Measurements from ENCODE around the gene SPC24. TPM values are rescaled to one million over a fixed set of nuclear protein-coding genes. Genes with fewer than 3 reads are reported as not detected.
"Not testable (repeated sequence)": the region's sequence is repeated elsewhere in the genome, so short reads cannot be mapped to it uniquely, and the experiment has no call there.

Gene SPC24
- polyA plus RNA-seq, 1 of the 3 experiments (the other 2 are of a cell fraction), result 18.9 TPM

DNA sequence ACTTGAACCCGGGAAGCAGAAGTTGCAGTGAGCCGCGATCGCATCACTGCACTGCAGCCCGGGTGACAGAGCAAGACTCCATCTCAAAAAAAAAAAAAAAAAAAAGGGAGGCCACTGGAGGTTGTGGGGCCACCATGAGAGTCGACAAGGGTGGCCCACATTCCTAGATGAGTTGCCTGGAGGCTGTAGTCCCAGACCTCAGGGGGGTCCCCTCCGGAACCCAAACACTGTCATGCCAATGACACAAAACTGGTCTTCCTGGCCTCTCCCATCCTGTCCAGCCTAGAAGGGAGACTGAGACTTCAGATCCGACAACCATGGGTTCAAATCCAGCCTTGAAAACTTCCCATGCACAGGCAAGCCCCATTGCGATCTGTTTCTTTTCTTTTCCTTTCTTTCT lies 14.7 kb downstream of the SPC24 start (continued):
- TF ChIP-seq, protein P1, sequence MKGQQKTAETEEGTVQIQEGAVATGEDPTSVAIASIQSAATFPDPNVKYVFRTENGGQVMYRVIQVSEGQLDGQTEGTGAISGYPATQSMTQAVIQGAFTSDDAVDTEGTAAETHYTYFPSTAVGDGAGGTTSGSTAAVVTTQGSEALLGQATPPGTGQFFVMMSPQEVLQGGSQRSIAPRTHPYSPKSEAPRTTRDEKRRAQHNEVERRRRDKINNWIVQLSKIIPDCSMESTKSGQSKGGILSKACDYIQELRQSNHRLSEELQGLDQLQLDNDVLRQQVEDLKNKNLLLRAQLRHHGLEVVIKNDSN (IDR thresholded peaks at IDR 0.05; ENCODE audit: borderline replicate concordance, low read depth), result no peak
- TF ChIP-seq GATA2 (CRISPR knock-in tag; IDR thresholded peaks at IDR 0.05), result no peak
- no peak for TF ChIP-seq FOXJ3 (CRISPR knock-in tag; IDR thresholded peaks at IDR 0.05)

DNA sequence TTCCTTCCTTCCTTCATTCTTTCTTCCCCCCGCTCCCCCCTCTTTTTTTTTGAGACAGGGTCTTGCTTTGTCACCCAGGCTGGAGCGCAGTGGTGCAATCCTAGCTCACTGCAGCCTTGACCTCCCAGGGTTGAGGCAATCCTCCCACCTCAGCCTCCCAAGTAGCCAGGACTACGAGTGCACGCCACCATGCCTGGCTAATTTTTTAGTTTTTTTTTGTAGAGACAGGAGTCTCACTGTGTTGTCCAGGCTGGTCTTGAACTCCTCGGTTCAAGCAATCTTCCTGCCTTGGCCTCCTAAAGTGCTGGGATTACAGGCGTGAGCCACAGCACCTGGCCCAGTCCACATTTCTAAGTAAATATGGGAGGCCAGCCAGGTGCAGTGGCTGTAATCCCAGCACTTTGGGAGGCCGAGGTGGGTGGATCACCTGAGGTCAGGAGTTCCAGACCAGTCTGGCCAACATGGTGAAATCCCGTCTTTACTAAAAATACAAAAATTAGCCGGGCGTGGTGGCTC lies 15.5 kb downstream of the SPC24 start:
- H3K9me3 ChIP-seq; H4K20me1 ChIP-seq (ENCODE audit: insufficient read depth); H3K9me2 ChIP-seq; H3K27me3 ChIP-seq (ENCODE audit: insufficient read depth); H2AFZ ChIP-seq (ENCODE audit: low read depth); POLR2A ChIA-PET; H3K36me3 ChIP-seq (replicated peaks in 1 of 2; ENCODE audit: control insufficient read depth in 1 of 2, insufficient read depth in 2 of 2, low read length in 1 of 2); H3K79me2 ChIP-seq (ENCODE audit: insufficient read depth); DNase-seq; H3K9ac ChIP-seq; H3K4me3 ChIP-seq (ENCODE audit: low read depth in 2 of 2, low read length in 1 of 2); H3K4me2 ChIP-seq: not testable (repeated sequence)
- peak overlapping the region in 1 of 2 experiments; percentile 86; a peak in 1 of 4 replicates for H3K27ac ChIP-seq (ENCODE audit: low read depth in 2 of 2, low read length in 1 of 2)
- H3K4me1 ChIP-seq (ENCODE audit: control insufficient read depth in 1 of 2, insufficient read depth in 2 of 2, low read depth in 1 of 2, low read length in 1 of 2), result peaks cover 34% of the 10 kb centered on the region in 2 experiments; a peak in 3 of 4 replicates
- 90% methylated on average over 10 of the region's 10 CpGs for WGBS (ENCODE audit: low lambda C conversion rate)
- CTCF ChIA-PET, result interaction anchor here (4.2 to 6.6 kb wide), 2 partner anchors 14 to 65 kb away, joined by 46 to 64 read pairs; no protein-coding TSS in a partner anchor
- peaks cover 35% of the 10 kb centered on the region for H3F3A ChIP-seq (replicated peaks; ENCODE audit: insufficient read depth)

DNA sequence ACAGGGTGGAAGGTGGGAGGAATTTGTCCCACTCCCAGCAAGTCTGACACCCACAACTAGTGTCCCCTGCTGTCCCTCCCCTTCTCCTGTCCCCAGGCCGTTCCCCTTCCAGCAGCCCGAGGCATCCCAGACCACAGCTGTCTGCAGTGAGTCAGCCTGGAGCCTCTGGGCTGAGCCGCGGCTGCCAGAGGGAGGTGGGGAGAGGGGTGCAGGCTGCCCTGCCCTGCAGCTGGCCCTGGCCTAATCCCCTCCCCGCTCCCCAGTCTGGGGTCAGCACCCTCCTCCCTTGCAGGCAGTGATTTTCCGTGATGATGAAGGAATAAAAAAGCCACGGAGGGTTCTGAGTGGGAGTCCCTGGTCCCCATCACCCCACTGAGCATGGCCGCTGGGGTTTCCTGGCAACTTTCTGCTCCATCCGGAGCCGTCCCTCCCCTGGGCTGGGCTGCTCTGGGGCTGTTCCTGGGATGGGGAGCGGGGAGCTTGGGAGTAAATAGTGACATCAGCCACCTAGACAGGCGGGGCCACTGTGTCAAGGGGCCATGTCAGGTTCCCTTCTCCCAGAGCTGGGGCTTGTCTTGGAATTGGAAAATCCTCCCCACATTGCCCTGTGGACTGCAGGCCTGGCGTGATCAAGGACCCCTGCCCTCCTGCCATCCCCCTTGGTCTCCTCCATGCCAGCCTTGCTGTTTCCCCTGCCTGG lies 16.8 kb downstream of the SPC24 start:
- Histone ChIP-seq H3K79me2 (ENCODE audit: insufficient read depth) (no peaks in the 10 kb centered on the region), H4K20me1 (ENCODE audit: insufficient read depth) (no peaks in the 10 kb centered on the region), H3K36me3 (replicated peaks in 1 of 2; ENCODE audit: control insufficient read depth in 1 of 2, insufficient read depth in 2 of 2, low read length in 1 of 2) (no peaks in the 10 kb centered on the region), H3K9ac (peak overlapping the region; percentile 53; the same call in 1 of the 2 replicates), H3K4me2 (peak overlapping the region; percentile 82), H3K4me1 (ENCODE audit: control insufficient read depth in 1 of 2, insufficient read depth in 2 of 2, low read depth in 1 of 2, low read length in 1 of 2) (peaks cover 30 to 34% of the 10 kb centered on the region in 2 experiments; a peak in 3 of 4 replicates), H3K9me2 (no peaks in the 10 kb centered on the region), H3K9me3 (no peaks in the 10 kb centered on the region), H3K27me3 (ENCODE audit: insufficient read depth) (no peaks in the 10 kb centered on the region), H2AFZ (ENCODE audit: low read depth) (no peak overlapping the region), H3F3A (replicated peaks; ENCODE audit: insufficient read depth) (peaks cover 25% of the 10 kb centered on the region), H3K27ac (ENCODE audit: low read depth in 2 of 2, low read length in 1 of 2) (peak overlapping the region; percentile 83 to 86), H3K4me3 (ENCODE audit: low read depth in 2 of 2, low read length in 1 of 2) (no peak overlapping the region; a peak in 1 of 4 replicates)
- ChIA-PET CTCF (interaction anchor here (0.7 to 6.6 kb wide), 14 partner anchors 9 to 344 kb away, joined by 3 to 64 read pairs (median 4); partner anchors contain the start of gene KANK2), POLR2A (interaction anchor here (1.9 kb wide), 1 partner anchor 59 kb away, joined by 4 read pairs; the partner anchor contains the start of gene KANK2)
- DNase-seq, result peak; percentile 61
- 18% methylated on average over 7 of the region's 13 CpGs for WGBS (ENCODE audit: low lambda C conversion rate)
- TF ChIP-seq, protein P2, sequence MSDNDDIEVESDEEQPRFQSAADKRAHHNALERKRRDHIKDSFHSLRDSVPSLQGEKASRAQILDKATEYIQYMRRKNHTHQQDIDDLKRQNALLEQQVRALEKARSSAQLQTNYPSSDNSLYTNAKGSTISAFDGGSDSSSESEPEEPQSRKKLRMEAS (IDR thresholded peaks at IDR 0.05; ENCODE audit: low read depth), result peak; percentile 12; the same call in 1 of the 2 replicates
- TF ChIP-seq POLR2AphosphoS5 (IDR thresholded peaks at IDR 0.05; ENCODE audit: low read depth, low read length) (peak; percentile 54; the same call in 1 of the 2 replicates), FOSL2 (IDR thresholded peaks at IDR 0.05; ENCODE audit: borderline replicate concordance, low read depth) (peak; percentile 78; the same call in 1 of the 2 replicates), NRF1 (IDR thresholded peaks at IDR 0.05; ENCODE audit: low read depth, low read length) (no peak), TEAD4 (IDR thresholded peaks at IDR 0.05; ENCODE audit: borderline replicate concordance, insufficient read depth) (no peak), SIN3A (IDR thresholded peaks at IDR 0.05; ENCODE audit: borderline replicate concordance, low read depth, low read length) (0 out of 2 replicates have a peak, but pooled peaks have one; percentile 59), MEF2A (IDR thresholded peaks at IDR 0.05; ENCODE audit: borderline replicate concordance, low read depth) (no peak), YY1 (IDR thresholded peaks at IDR 0.05; ENCODE audit: low read depth) (peak; percentile 69), SMC3 (IDR thresholded peaks at IDR 0.05; ENCODE audit: low read depth, low read length) (no peak), GATA2 (CRISPR knock-in tag; IDR thresholded peaks at IDR 0.05) (no peak), ELF1 (IDR thresholded peaks at IDR 0.05) (no peak), RXRA (IDR thresholded peaks at IDR 0.05; ENCODE audit: borderline replicate concordance, low read depth) (peak; percentile 69; the same call in 1 of the 2 replicates), GABPA (IDR thresholded peaks at IDR 0.05; ENCODE audit: low read depth) (no peak; the same call in 1 of the 2 replicates), TAF1 (IDR thresholded peaks at IDR 0.05; ENCODE audit: borderline replicate concordance, low read depth, low read length) (no peak), TCF12 (IDR thresholded peaks at IDR 0.05) (peak; percentile 88), EZH2phosphoT487 (IDR thresholded peaks at IDR 0.05; ENCODE audit: borderline replicate concordance, low read depth) (no peak)
- TF ChIP-seq, protein P1 (IDR thresholded peaks at IDR 0.05; ENCODE audit: borderline replicate concordance, low read depth), result no peak
- TF ChIP-seq, protein P3, sequence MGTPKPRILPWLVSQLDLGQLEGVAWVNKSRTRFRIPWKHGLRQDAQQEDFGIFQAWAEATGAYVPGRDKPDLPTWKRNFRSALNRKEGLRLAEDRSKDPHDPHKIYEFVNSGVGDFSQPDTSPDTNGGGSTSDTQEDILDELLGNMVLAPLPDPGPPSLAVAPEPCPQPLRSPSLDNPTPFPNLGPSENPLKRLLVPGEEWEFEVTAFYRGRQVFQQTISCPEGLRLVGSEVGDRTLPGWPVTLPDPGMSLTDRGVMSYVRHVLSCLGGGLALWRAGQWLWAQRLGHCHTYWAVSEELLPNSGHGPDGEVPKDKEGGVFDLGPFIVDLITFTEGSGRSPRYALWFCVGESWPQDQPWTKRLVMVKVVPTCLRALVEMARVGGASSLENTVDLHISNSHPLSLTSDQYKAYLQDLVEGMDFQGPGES (IDR thresholded peaks at IDR 0.05; ENCODE audit: low read depth, low read length), result no peak
- TF ChIP-seq, protein P4, sequence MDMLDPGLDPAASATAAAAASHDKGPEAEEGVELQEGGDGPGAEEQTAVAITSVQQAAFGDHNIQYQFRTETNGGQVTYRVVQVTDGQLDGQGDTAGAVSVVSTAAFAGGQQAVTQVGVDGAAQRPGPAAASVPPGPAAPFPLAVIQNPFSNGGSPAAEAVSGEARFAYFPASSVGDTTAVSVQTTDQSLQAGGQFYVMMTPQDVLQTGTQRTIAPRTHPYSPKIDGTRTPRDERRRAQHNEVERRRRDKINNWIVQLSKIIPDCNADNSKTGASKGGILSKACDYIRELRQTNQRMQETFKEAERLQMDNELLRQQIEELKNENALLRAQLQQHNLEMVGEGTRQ (IDR thresholded peaks at IDR 0.05; ENCODE audit: borderline replicate concordance, low read depth, low read length), result no peak
